Smooth muscle cell (in vitro differentiated cells): Measurements from ENCODE around the gene ISX. TPM values are rescaled to one million over a fixed set of nuclear protein-coding genes. Genes with fewer than 3 reads are reported as not detected.

Source experiments
- DNase-seq: peaks from one replicate; lab custom pipeline; 2025; ENCODE audit not compliant: unreplicated experiment; lab: John Stamatoyannopoulos, UW
- H2AFZ ChIP-seq: fragments of 200-600 bp; sonication (generic); 2 replicates; pipeline ENCODE4 v1.6.0; 2016; ENCODE audit warnings: antibody characterized with exemption, low read depth, mild to moderate bottlenecking
- H3F3A ChIP-seq: fragments of 200-600 bp; sonication (generic); 2 replicates; pipeline ENCODE4 v1.6.0; 2017; ENCODE audit warnings: antibody characterized with exemption, low read depth
- H3K27ac ChIP-seq: fragments of 200-600 bp; sonication (generic); 2 replicates; pipeline ENCODE4 v1.5.1; 2016; ENCODE audit warnings: low read depth, mild to moderate bottlenecking
- H3K27me3 ChIP-seq: fragments of 200-600 bp; sonication (generic); 2 replicates; pipeline ENCODE4 v1.6.1; 2016; ENCODE audit warnings: low read depth, mild to moderate bottlenecking
- H3K36me3 ChIP-seq: fragments of 200-600 bp; sonication (generic); 2 replicates; pipeline ENCODE4 v1.5.1; 2016; ENCODE audit warnings: low read depth
- H3K4me1 ChIP-seq: fragments of 200-600 bp; sonication (generic); 2 replicates; pipeline ENCODE4 v1.5.1; 2016; ENCODE audit warnings: low read depth
- H3K4me2 ChIP-seq: fragments of 200-600 bp; sonication (generic); 2 replicates; pipeline ENCODE4 v1.6.0; 2016; ENCODE audit warnings: mild to moderate bottlenecking
- H3K4me3 ChIP-seq: fragments of 200-600 bp; sonication (generic); 2 replicates; pipeline ENCODE4 v1.5.1; 2016; ENCODE audit warnings: mild to moderate bottlenecking
- H3K79me2 ChIP-seq: fragments of 200-600 bp; sonication (generic); 2 replicates; pipeline ENCODE4 v1.6.0; 2016; ENCODE audit warnings: low read depth, mild to moderate bottlenecking
- H3K9ac ChIP-seq: fragments of 200-600 bp; sonication (generic); 2 replicates; pipeline ENCODE4 v1.6.0; 2016; ENCODE audit warnings: low read depth
- H3K9me3 ChIP-seq: fragments of 200-600 bp; sonication (generic); replicated peaks from 2 replicates; pipeline ENCODE4 v1.5.1; 2016; ENCODE audit warnings: low read depth
- H4K20me1 ChIP-seq: fragments of 200-600 bp; sonication (generic); 2 replicates; pipeline ENCODE4 v1.6.0; 2016; ENCODE audit warnings: low read depth
- WGBS: methylation state at CpG from one replicate; pipeline ENCODE4 v1.1.7; 2016; ENCODE audit warnings: low lambda C conversion rate; 5-methylcytosine and 5-hydroxymethylcytosine counted together
- polyA plus RNA-seq: library from polyadenylated mRNA; unstranded; fragments of >200 nt; fragmentation: Nextera tagmentation; extraction: Ambion mirVana; gene quantifications from 2 replicates; pipeline ENCODE4 v1.2.1, GENCODE V29; 2016
- total RNA-seq: library from RNA; depleted of rRNA; stranded (reverse); fragments of >200 nt; gene quantifications from 2 replicates; pipeline ENCODE4 v1.2.3, GENCODE V29; 2014
- TF ChIP-seq, protein P1 (sequence below): fragments of 200-600 bp; sonication (generic); IDR thresholded peaks from 2 replicates; pipeline ENCODE4 v1.5.1; 2017; ENCODE audit warnings: borderline replicate concordance, mild to moderate bottlenecking, antibody characterized with exemption; ENCODE audit not compliant: insufficient read depth, poor library complexity, severe bottlenecking

ISX gene
- total and polyA plus RNA-seq, 2 experiments from 2014 or later: not detected

DNA sequence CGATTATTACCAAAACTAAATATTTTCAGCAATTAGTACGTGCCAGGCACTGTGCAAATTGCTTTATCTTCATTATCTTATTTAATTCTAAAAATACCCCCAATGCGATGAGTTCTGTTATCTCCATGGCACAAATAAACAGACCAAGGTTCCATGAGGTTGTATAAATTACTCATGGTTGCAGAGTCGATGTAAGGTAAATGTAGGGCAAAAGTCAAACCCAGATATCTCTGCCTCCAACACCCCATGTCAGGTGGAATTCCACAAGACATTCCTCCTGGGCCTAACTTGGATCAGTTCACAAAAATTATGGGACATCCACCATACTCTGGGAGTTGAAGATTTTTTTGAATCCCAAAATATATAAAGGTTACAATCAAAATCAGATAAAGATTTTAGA is 43.7 kb downstream of the ISX start:
- Histone ChIP-seq H3F3A (no peaks in the 10 kb centered on the region), H4K20me1 (no peaks in the 10 kb centered on the region)

DNA sequence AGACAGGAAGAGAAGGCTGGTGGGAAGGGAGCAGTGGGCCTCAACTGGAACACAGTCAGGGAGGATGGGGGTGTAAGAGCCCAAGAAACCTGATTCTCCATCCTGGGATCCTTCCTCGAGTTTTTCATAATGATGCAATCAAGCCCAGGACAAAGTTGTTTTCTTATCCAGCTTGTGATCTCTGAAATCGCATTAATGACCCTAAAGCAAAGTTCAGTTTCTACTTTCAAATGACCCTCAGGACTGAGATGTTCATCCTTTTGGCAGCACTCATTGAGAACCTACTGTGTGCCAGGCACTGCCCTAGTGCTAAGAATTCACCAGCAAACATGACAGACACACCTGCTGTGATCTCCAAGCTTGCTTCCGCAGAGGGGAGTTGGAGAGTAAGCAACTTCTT is 45.3 kb downstream of the ISX start:
- Histone ChIP-seq H3K9ac (no peak overlapping the region), H3K27me3 (peaks cover 14% of the 10 kb centered on the region), H3K4me3 (no peak overlapping the region), H3K36me3 (no peaks in the 10 kb centered on the region), H3K4me2 (no peak overlapping the region), H3K9me3 (no peaks in the 10 kb centered on the region), H3K79me2 (no peaks in the 10 kb centered on the region), H3K27ac (no peak overlapping the region), H3K4me1 (no peaks in the 10 kb centered on the region), H4K20me1 (no peaks in the 10 kb centered on the region), H2AFZ (no peak overlapping the region), H3F3A (no peaks in the 10 kb centered on the region)
- 92% methylated on average over 3 of the region's 3 CpGs for WGBS
- no peak for DNase-seq
- TF ChIP-seq, protein P1, sequence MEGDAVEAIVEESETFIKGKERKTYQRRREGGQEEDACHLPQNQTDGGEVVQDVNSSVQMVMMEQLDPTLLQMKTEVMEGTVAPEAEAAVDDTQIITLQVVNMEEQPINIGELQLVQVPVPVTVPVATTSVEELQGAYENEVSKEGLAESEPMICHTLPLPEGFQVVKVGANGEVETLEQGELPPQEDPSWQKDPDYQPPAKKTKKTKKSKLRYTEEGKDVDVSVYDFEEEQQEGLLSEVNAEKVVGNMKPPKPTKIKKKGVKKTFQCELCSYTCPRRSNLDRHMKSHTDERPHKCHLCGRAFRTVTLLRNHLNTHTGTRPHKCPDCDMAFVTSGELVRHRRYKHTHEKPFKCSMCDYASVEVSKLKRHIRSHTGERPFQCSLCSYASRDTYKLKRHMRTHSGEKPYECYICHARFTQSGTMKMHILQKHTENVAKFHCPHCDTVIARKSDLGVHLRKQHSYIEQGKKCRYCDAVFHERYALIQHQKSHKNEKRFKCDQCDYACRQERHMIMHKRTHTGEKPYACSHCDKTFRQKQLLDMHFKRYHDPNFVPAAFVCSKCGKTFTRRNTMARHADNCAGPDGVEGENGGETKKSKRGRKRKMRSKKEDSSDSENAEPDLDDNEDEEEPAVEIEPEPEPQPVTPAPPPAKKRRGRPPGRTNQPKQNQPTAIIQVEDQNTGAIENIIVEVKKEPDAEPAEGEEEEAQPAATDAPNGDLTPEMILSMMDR: no peak

More for the DNA sequence above, 43.7 kb downstream of the ISX start:
- no peak overlapping the region for H3K27ac ChIP-seq
- no peak overlapping the region for H3K9ac ChIP-seq
- no peaks in the 10 kb centered on the region for H3K79me2 ChIP-seq
- no peak overlapping the region for H3K4me3 ChIP-seq
- H3K36me3 ChIP-seq: no peaks in the 10 kb centered on the region
- no peak overlapping the region for H3K4me2 ChIP-seq
- no peaks in the 10 kb centered on the region for H3K4me1 ChIP-seq
- no peak overlapping the region for H2AFZ ChIP-seq
- H3K27me3 ChIP-seq: peaks cover 30% of the 10 kb centered on the region
- no peak for DNase-seq
- no peaks in the 10 kb centered on the region for H3K9me3 ChIP-seq
- WGBS: 66% methylated on average over 4 of the region's 4 CpGs
- TF ChIP-seq, protein P1: no peak

DNA sequence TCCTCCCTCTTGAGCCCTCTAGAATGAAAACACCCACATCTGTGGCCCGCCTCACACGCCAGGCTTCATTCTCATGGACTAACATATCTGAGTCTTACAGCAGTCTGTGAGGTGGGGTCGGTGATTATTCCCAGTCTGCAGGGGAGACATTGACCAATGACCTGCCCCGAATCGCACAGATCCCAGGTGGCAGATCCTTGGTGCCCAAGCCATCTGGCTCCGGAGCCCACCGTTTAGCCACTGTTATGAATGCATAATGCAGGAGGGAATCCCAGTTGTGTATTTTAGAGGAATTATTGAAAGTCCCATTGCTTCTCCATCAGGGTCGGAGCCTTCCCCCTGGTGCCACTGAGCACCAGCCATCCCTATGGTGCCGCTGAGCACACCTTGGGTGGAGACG is 47.4 kb downstream of the ISX start:
- Histone ChIP-seq H3K9ac (no peak overlapping the region), H3K79me2 (no peaks in the 10 kb centered on the region), H3K27ac (no peak overlapping the region), H3K4me3 (no peak overlapping the region), H3K4me2 (no peak overlapping the region), H3F3A (no peaks in the 10 kb centered on the region), H3K36me3 (no peaks in the 10 kb centered on the region), H2AFZ (no peak overlapping the region), H3K4me1 (no peaks in the 10 kb centered on the region), H4K20me1 (no peaks in the 10 kb centered on the region), H3K9me3 (no peaks in the 10 kb centered on the region), H3K27me3 (peaks cover 15% of the 10 kb centered on the region)
- no peak for DNase-seq
- TF ChIP-seq, protein P1: no peak
- 88% methylated on average over 10 of the region's 10 CpGs for WGBS
